HepG2 (cell line): Measurements from ENCODE around the gene DNAJC13. TPM values are rescaled to one million over a fixed set of nuclear protein-coding genes. Genes with fewer than 3 reads are reported as not detected.

Experiments used
- ATAC-seq: fragments of 200-7000 bp; cut with Tn5 transposase; 3 replicates; pipeline ENCODE4 v1.9.1; 2020; ENCODE audit warnings: mild to moderate bottlenecking, moderate library complexity
- BruUV-seq: library from RNA; stranded (reverse); fragments of 400-500 nt; replicated peaks from 2 replicates; lab custom pipeline; 2021; lab: Mats Ljungman, UMichigan
- CTCF ChIA-PET: fragments of 300-600 bp; formaldehyde crosslinking; extraction: SDS; loops from one replicate; lab custom pipeline; 2021; ENCODE audit warnings: low total read pairs, inconsistent platforms, low intra/inter-chr PET ratio; lab: Yijun Ruan, JAX
- POLR2A ChIA-PET: fragments of 350-600 bp; sonication (Branson Sonifier 250); formaldehyde crosslinking; loops from one replicate; lab custom pipeline; 2020; ENCODE audit warnings: antibody characterized with exemption, inconsistent platforms; lab: Yijun Ruan, JAX
- DNase-seq: peaks from one replicate; pipeline ENCODE4 v3.0.0-alpha.2; 2015; ENCODE audit warnings: low spot score
- FAIRE-seq: peaks from 3 replicates; lab custom pipeline; 2011; peaks lifted over from hg19 to GRCh38; lab: Jason Lieb, UNC
- H2AFZ ChIP-seq: one replicate; pipeline ENCODE4 v1.6.1; 2011; ENCODE audit warnings: low read length, inconsistent platforms
- H3K27ac ChIP-seq: fragments of 300-600 bp; 3 replicates; pipeline ENCODE4 v1.8.0; 2011; ENCODE audit warnings: mixed run types, mild to moderate bottlenecking, mixed read lengths, low read length, inconsistent platforms; ENCODE audit not compliant: insufficient read depth; ENCODE audit errors: extremely low read length
- H3K27me3 ChIP-seq, 2 experiments: fragments of 200-600 bp in 1 of 2; 2 replicates in 1 of 2; 3 replicates in 1 of 2; pipeline versions ENCODE4 v1.6.0 to v1.8.0; 2011; ENCODE audit warnings: low read length in 2 of 2, mild to moderate bottlenecking in 2 of 2, moderate library complexity in 2 of 2, inconsistent platforms in 1 of 2; ENCODE audit not compliant: insufficient read depth in 2 of 2, control insufficient read depth in 1 of 2
- H3K36me3 ChIP-seq, 2 experiments: fragments of 200-600 bp in 1 of 2; replicated peaks in 1 of 2; 2 replicates in 1 of 2; 3 replicates in 1 of 2; pipeline versions ENCODE4 v1.5.1 to v1.8.0; 2011; ENCODE audit warnings: low read length in 2 of 2, inconsistent platforms in 1 of 2; ENCODE audit not compliant: insufficient read depth in 2 of 2, control insufficient read depth in 1 of 2
- H3K4me1 ChIP-seq: 2 replicates; pipeline ENCODE4 v1.5.1; 2012; ENCODE audit warnings: low read length, inconsistent platforms; ENCODE audit not compliant: insufficient read depth
- H3K4me2 ChIP-seq: 2 replicates; pipeline ENCODE4 v1.6.0; 2011; ENCODE audit warnings: low read depth, low read length, inconsistent platforms
- H3K4me3 ChIP-seq, 3 experiments: fragments of 200-600 bp in 1 of 3; sonication (generic), shearing (Covaris generic) in 1 of 3; replicated peaks in 1 of 3; 2 replicates each; pipeline ENCODE4 v1.5.1; 2011 to 2016; ENCODE audit warnings: low read length in 3 of 3, inconsistent platforms in 2 of 3, low read depth in 2 of 3, mild to moderate bottlenecking in 2 of 3, control low read depth in 1 of 3, mixed read lengths in 1 of 3; ENCODE audit not compliant: insufficient read depth in 1 of 3
- H3K79me2 ChIP-seq: one replicate; pipeline ENCODE4 v1.6.1; 2011; ENCODE audit warnings: low read length, inconsistent platforms; ENCODE audit not compliant: insufficient read depth
- H3K9ac ChIP-seq: 2 replicates; pipeline ENCODE4 v1.6.0; 2011; ENCODE audit warnings: mild to moderate bottlenecking, low read depth, low read length, inconsistent platforms; ENCODE audit not compliant: insufficient read depth
- H3K9me3 ChIP-seq: 2 replicates; pipeline ENCODE4 v1.5.1; 2012; ENCODE audit warnings: mild to moderate bottlenecking, low read length
- H4K20me1 ChIP-seq: 2 replicates; pipeline ENCODE4 v1.6.0; 2011; ENCODE audit warnings: inconsistent platforms, mild to moderate bottlenecking, low read length, moderate library complexity; ENCODE audit not compliant: insufficient read depth
- FOXA3 ChIP-seq: IDR thresholded peaks from 2 replicates; pipeline ENCODE4 v1.6.1; 2016; ENCODE audit warnings: missing genetic modification reagents, missing compliant biosample characterization
- KDM3A ChIP-seq: IDR thresholded peaks from 2 replicates; pipeline ENCODE4 v1.6.1; 2018; ENCODE audit warnings: low read depth, missing compliant biosample characterization
- MLXIP ChIP-seq: sonication (generic); formaldehyde crosslinking; IDR thresholded peaks from 2 replicates; pipeline ENCODE4 v1.9.0; 2021; ENCODE audit warnings: missing genetic modification reagents, borderline replicate concordance
- PAXIP1 ChIP-seq: sonication (generic); formaldehyde crosslinking; conservative IDR thresholded peaks from 2 replicates; pipeline ENCODE4 v1.4.0; 2020; ENCODE audit warnings: mild to moderate bottlenecking, missing genetic modification reagents, moderate library complexity
- REXO4 ChIP-seq: sonication (generic); formaldehyde crosslinking; IDR thresholded peaks from 2 replicates; pipeline ENCODE4 v1.8.0; 2022; ENCODE audit warnings: missing genetic modification reagents, mild to moderate bottlenecking, borderline replicate concordance
- SSRP1 ChIP-seq: IDR thresholded peaks from 2 replicates; pipeline ENCODE4 v1.6.1; 2016; ENCODE audit warnings: control low read depth
- ZFP62 ChIP-seq: sonication (generic); formaldehyde crosslinking; IDR thresholded peaks from 2 replicates; pipeline ENCODE4 v1.4.0; 2020; ENCODE audit warnings: missing genetic modification reagents
- ZNF430 ChIP-seq: sonication (generic); formaldehyde crosslinking; IDR thresholded peaks from 2 replicates; pipeline ENCODE4 v1.9.0; 2021; ENCODE audit warnings: mild to moderate bottlenecking, missing genetic modification reagents
- ZNF484 ChIP-seq: sonication (generic); formaldehyde crosslinking; IDR thresholded peaks from 2 replicates; pipeline ENCODE4 v1.5.1; 2020; ENCODE audit warnings: mild to moderate bottlenecking, low read depth, missing genetic modification reagents, borderline replicate concordance
- ZNF646 ChIP-seq: sonication (generic); formaldehyde crosslinking; IDR thresholded peaks from 2 replicates; pipeline ENCODE4 v1.9.0; 2021; ENCODE audit warnings: mild to moderate bottlenecking, missing genetic modification reagents
- ZNF660 ChIP-seq: sonication (generic); formaldehyde crosslinking; IDR thresholded peaks from 2 replicates; pipeline ENCODE4 v1.5.1; 2020; ENCODE audit warnings: mild to moderate bottlenecking, low read depth, missing genetic modification reagents, borderline replicate concordance
- whole genome bisulfite sequencing: methylation state at CpG from one replicate; pipeline ENCODE4 v1.1.6; 2017; ENCODE audit warnings: low lambda C conversion rate; 5-methylcytosine and 5-hydroxymethylcytosine counted together
- in situ Hi-C: cut with HindIII; loops from 2 replicates; pipeline ENCODE4 v1.10.0; 2017; ENCODE audit warnings: low pct_unique_long_range_greater_than_20kb; ENCODE audit not compliant: extremely low pct_ligation_motif_present
- intact Hi-C: fragments of 100-400 bp; cut with micrococcal nuclease; formaldehyde crosslinking; loops from one replicate; pipeline ENCODE4 v1.10.0; 2022; ENCODE audit not compliant: unreplicated experiment
- polyA plus RNA-seq, 8 experiments: library from polyadenylated mRNA; depleted of rRNA in 3 of 8; stranded (reverse) in 7 of 8; unstranded in 1 of 8; fragments of >200 nt; fragmentation: Illumina TruSeq in 4 of 8; extraction: Trizol in 4 of 8; gene quantifications; 2 replicates each; pipeline versions ENCODE4 v1.2.1 to v1.2.3, GENCODE V29; 2011 to 2016; ENCODE audit warnings: low read depth in 4 of 8, missing spikeins in 1 of 8, mixed read lengths in 1 of 8; ENCODE audit not compliant: insufficient read depth in 1 of 8
- total RNA-seq, 5 experiments: library from RNA; depleted of rRNA; stranded (reverse); fragments of >200 nt; fragmentation: Illumina TruSeq; extraction: Trizol; gene quantifications; 2 replicates each; pipeline ENCODE4 v1.2.3, GENCODE V29; 2016; ENCODE audit warnings: low read depth in 1 of 5

DNAJC13 gene
- total and polyA plus RNA-seq, 2 of the 13 experiments (the other 11 are each of a cell fraction or from before 2014, with no cell fraction given): 9.1 to 26.2 TPM

GRCh38 chr3:132432639-132433038 is 15.3 kb downstream of the DNAJC13 start (continued):
- no peak for TF ChIP-seq PAXIP1 (CRISPR knock-in tag)
- TF ChIP-seq SSRP1: no peak
- no peak for TF ChIP-seq ZNF484
- no peak for TF ChIP-seq REXO4 (CRISPR knock-in tag)
- no peak for TF ChIP-seq FOXA3
- TF ChIP-seq ZFP62 (CRISPR knock-in tag): no peak
- no peak for TF ChIP-seq ZNF660 (CRISPR knock-in tag)

- Histone ChIP-seq H3K4me1 (no peaks in the 10 kb centered on the region), H3K36me3 (no peaks in the 10 kb centered on the region), H3K27me3 (no peaks in the 10 kb centered on the region; a peak in 1 of 5 replicates), H4K20me1 (no peaks in the 10 kb centered on the region), H2AFZ (no peak overlapping the region), H3K27ac (no peak overlapping the region), H3K4me3 (no peak overlapping the region), H3K4me2 (no peak overlapping the region), H3K9ac (no peak overlapping the region), H3K9me3 (no peaks in the 10 kb centered on the region), H3K79me2 (no peaks in the 10 kb centered on the region)
- POLR2A ChIA-PET: interaction anchor here (1.0 kb wide), 1 partner anchor 16 kb away, joined by 3 read pairs; the partner anchor contains the start of gene DNAJC13
- in situ Hi-C loops: no loop called here
- 96% methylated on average over 3 of the region's 3 CpGs for WGBS
- CTCF ChIA-PET: no interaction called here
- no TSS peak for BruUV-seq
- DNase-seq (no peak), ATAC-seq (no peak), FAIRE-seq (no peak)
- intact Hi-C loops: no loop called here
- TF ChIP-seq KDM3A (no peak), SSRP1 (no peak), ZNF646 (no peak), ZNF430 (CRISPR knock-in tag) (no peak), MLXIP (CRISPR knock-in tag) (no peak)
Measured at GRCh38 chr3:132433121-132433520, 15.8 kb downstream of the DNAJC13 start.
